Naive thymus-derived CD4-positive, alpha-beta T cell (primary cell): ENCODE results near the gene ATP9B. TPM values are rescaled to one million over a fixed set of nuclear protein-coding genes. Genes with fewer than 3 reads are reported as not detected.
A peak's percentile ranks its signal among the peaks of the same experiment; 100 is the strongest.

Experiments used
- ATAC-seq: fragments of 150-1000 bp; cut with Tn5 transposase; 2 replicates; pipeline ENCODE4 v1.10.0; 2021; ENCODE audit warnings: mild to moderate bottlenecking, moderate library complexity
- CTCF ChIA-PET: fragments of 350-600 bp; sonication (Branson Sonifier 250); formaldehyde crosslinking; loops from one replicate; lab custom pipeline; 2021; ENCODE audit warnings: antibody characterized with exemption; lab: Charles Lee
- POLR2A ChIA-PET: fragments of 350-600 bp; sonication (Branson Sonifier 250); formaldehyde crosslinking; loops from one replicate; lab custom pipeline; 2021; ENCODE audit warnings: antibody characterized with exemption, inconsistent platforms; lab: Charles Lee
- DNase-seq, 9 donors: peaks; one replicate each; pipeline versions ENCODE4 v3.0.0 to v3.0.0-alpha.2; 2020 to 2022; ENCODE audit warnings: mixed read lengths in 1 of 9
- H3K27ac ChIP-seq: one replicate; pipeline ENCODE4 v1.7.0; 2013; ENCODE audit warnings: mild to moderate bottlenecking, low read depth, low read length, moderate library complexity
- H3K27me3 ChIP-seq, 2 donors: one replicate each; pipeline ENCODE4 v1.7.0; 2013; ENCODE audit warnings: low read length in 2 of 2, mild to moderate bottlenecking in 2 of 2, moderate library complexity in 2 of 2; ENCODE audit not compliant: control insufficient read depth in 2 of 2, insufficient read depth in 2 of 2
- H3K36me3 ChIP-seq, 3 experiments: 1 replicate in 2 of 3; 2 replicates in 1 of 3; pipeline ENCODE4 v1.7.0; 2013; ENCODE audit warnings: low read length in 3 of 3, mild to moderate bottlenecking in 3 of 3, moderate library complexity in 1 of 3; ENCODE audit not compliant: insufficient read depth in 3 of 3, control insufficient read depth in 2 of 3
- H3K4me1 ChIP-seq, 2 donors: one replicate each; pipeline ENCODE4 v1.7.0; 2013; ENCODE audit warnings: low read length in 2 of 2, mild to moderate bottlenecking in 2 of 2, moderate library complexity in 1 of 2; ENCODE audit not compliant: control insufficient read depth in 2 of 2, insufficient read depth in 2 of 2
- H3K4me3 ChIP-seq: 2 replicates; pipeline ENCODE4 v1.7.0; 2013; ENCODE audit warnings: mild to moderate bottlenecking, low read length
- H3K9me3 ChIP-seq, 3 experiments: 1 replicate in 2 of 3; 2 replicates in 1 of 3; pipeline ENCODE4 v1.7.0; 2013; ENCODE audit warnings: low read length in 3 of 3; ENCODE audit not compliant: control insufficient read depth in 2 of 3
- H3K27ac Mint-ChIP-seq, 9 donors: one replicate each; pipeline ENCODE4 v1.8.0; 2020 to 2022; ENCODE audit warnings: mixed read lengths in 9 of 9, mild to moderate bottlenecking in 8 of 9, moderate library complexity in 5 of 9, inconsistent platforms in 2 of 9
- H3K27me3 Mint-ChIP-seq, 5 donors: one replicate each; pipeline ENCODE4 v1.8.0; 2021 to 2022; ENCODE audit warnings: mixed read lengths in 5 of 5, mild to moderate bottlenecking in 1 of 5
- H3K36me3 Mint-ChIP-seq, 5 donors: one replicate each; pipeline ENCODE4 v1.8.0; 2020 to 2022; ENCODE audit warnings: mixed read lengths in 5 of 5, mild to moderate bottlenecking in 3 of 5, inconsistent platforms in 1 of 5
- H3K4me1 Mint-ChIP-seq, 7 donors: one replicate each; pipeline ENCODE4 v1.8.0; 2020 to 2022; ENCODE audit warnings: mixed read lengths in 7 of 7, mild to moderate bottlenecking in 3 of 7, inconsistent platforms in 1 of 7
- H3K4me3 Mint-ChIP-seq, 10 donors: one replicate each; pipeline ENCODE4 v1.8.0; 2020 to 2022; ENCODE audit warnings: mild to moderate bottlenecking in 10 of 10, mixed read lengths in 10 of 10, moderate library complexity in 6 of 10, inconsistent platforms in 2 of 10
- H3K9me3 Mint-ChIP-seq, 11 donors: one replicate each; pipeline ENCODE4 v1.8.0; 2020 to 2022; ENCODE audit warnings: mixed read lengths in 11 of 11, mild to moderate bottlenecking in 4 of 11, inconsistent platforms in 1 of 11, moderate library complexity in 1 of 11
- intact Hi-C, 2 donors: fragments of 100-400 bp; cut with micrococcal nuclease; formaldehyde crosslinking; loops; one replicate each; pipeline ENCODE4 v1.15.1; 2023
- polyA plus RNA-seq, 2 donors: library from polyadenylated mRNA; unstranded; fragments of 300-500 nt; fragmentation: Illumina TruSeq; gene quantifications; one replicate each; pipeline ENCODE4 v1.2.3, GENCODE V29; 2021
- total RNA-seq, 6 experiments: library from RNA in 5 of 6; stranded (reverse) in 5 of 6; gene quantifications; 1 replicate in 5 of 6; 2 replicates in 1 of 6; pipeline ENCODE4 v1.2.3 and lab custom pipeline; 2021 to 2026

The ATP9B gene
- total and polyA plus RNA-seq, 7 experiments from 2014 or later, result 21.3 to 90.5 (median 79.4) TPM

DNA sequence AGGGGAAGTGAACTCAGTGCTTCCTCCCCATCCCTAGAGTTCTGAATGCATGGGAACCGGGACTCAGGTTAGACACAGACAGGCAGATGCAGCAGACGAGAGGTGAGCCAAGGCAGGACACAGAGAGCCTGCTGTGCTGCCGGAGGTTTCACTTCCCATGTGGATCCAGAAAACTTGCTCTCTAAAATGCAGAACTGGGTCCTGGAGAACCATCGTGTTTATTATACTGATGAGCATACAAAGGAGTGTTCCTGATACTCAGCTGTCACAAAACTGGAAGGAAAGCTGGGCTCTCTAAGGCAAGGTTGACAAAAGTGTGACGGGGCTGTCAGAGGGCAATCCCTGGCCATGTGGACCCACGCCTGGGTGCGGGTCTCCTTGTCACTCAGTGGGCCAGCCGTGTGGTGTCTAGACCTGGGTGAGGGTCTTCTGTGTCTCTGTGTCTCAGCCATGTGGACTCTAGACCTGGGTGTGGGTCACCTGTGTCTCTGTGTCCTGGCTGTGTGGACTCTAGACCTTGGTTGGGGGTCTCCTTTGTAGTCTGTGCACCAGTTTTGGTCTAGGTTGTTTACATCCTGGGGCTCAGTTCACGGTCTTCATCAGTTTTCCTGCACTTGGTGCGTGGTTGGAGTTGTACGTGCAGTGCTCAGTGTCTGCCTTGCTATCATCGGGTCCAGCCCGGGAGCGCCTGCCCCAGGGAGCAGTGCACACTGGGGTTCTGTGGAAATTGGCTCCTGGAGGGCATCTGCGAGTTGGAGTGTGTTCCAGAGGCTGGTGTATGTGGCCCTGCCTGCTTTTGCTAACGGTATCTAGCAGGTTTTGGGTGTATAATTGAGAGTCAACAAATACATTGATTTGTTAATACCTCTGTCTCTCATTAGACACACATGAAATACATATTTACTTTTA, 141.1 kb downstream of the ATP9B start:
- ATAC-seq, result no peak
- POLR2A ChIA-PET, result no interaction called here

DNA sequence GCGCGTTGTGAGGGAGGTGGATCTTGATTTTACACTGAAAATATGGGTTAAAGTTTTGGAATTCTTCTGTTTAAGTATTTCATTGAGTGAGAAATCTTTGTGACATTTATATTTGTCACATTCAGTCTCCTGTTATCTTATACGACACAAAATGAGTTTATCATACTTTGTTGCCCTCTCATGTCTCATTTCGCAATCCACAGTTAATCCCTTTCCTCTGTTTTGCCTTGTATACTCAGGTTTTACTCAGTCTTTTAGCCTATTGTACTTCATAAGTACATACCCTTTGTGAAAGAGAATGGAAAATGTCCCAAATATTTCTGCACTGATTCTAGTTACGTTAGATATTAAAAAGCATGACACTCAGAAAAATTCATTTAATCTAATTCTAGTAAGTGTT, 142.7 kb downstream of the ATP9B start:
- CTCF ChIA-PET, result no interaction called here
- Histone ChIP-seq H3K4me1 (no peaks in the 10 kb centered on the region), H3K36me3 (peaks cover 3 to 16% (median 3%) of the 10 kb centered on the region in 3 experiments), H3K9me3 (no peaks in the 10 kb centered on the region), H3K4me3 (no peak overlapping the region), H3K27ac (no peak overlapping the region), H3K27me3 (no peaks in the 10 kb centered on the region)
- POLR2A ChIA-PET, result no interaction called here
- intact Hi-C loops, result no loop called here
- H3K27me3 Mint-ChIP-seq, result no peaks in the 10 kb centered on the region
- no peak overlapping the region for H3K27ac Mint-ChIP-seq
- peaks cover 0 to 26% (median 8%) of the 10 kb centered on the region in 7 donors for H3K4me1 Mint-ChIP-seq
- DNase-seq (no peak), ATAC-seq (no peak)
- peaks cover 2 to 41% (median 16%) of the 10 kb centered on the region in 5 donors for H3K36me3 Mint-ChIP-seq
- H3K4me3 Mint-ChIP-seq, result no peak overlapping the region
- H3K9me3 Mint-ChIP-seq, result peaks cover 0 to 1% (median 0%) of the 10 kb centered on the region in 11 donors

More for the DNA sequence above, 141.1 kb downstream of the ATP9B start:
- Histone ChIP-seq H3K4me3 (no peak overlapping the region), H3K27me3 (no peaks in the 10 kb centered on the region), H3K36me3 (peaks cover 3 to 15% (median 3%) of the 10 kb centered on the region in 3 experiments), H3K27ac (no peak overlapping the region), H3K4me1 (no peaks in the 10 kb centered on the region), H3K9me3 (no peaks in the 10 kb centered on the region)
- Mint-ChIP-seq H3K36me3 (peaks cover 2 to 44% (median 10%) of the 10 kb centered on the region in 5 donors), H3K4me1 (peaks cover 0 to 26% (median 9%) of the 10 kb centered on the region in 7 donors), H3K27me3 (no peaks in the 10 kb centered on the region), H3K4me3 (no peak overlapping the region), H3K9me3 (peaks cover 0 to 1% (median 0%) of the 10 kb centered on the region in 11 donors), H3K27ac (peak overlapping the region in 2 of 9 donors; percentile 25 to 30)
- CTCF ChIA-PET, result no interaction called here
- intact Hi-C loops, result no loop called here
- DNase-seq, result no peak

DNA sequence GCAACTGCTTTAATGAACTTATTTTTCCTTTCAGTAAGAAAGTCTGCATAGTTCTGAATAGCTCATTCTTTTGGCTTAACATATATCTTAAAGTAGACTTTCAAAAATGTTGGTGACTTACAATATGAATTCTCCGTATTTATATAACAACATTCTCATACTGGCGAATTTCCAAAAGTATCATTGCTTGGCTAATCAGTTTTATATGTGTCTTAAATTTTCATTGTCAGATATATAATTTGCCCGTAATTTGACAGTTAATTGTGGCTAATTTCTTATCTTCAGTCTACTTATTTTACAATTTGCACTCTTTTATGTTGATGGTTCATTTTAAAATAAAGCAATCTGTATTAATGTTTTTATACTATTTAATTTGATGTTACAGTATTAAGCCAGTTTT, 144.9 kb downstream of the ATP9B start:
- DNase-seq, result no peak
- peaks cover 0 to 21% (median 10%) of the 10 kb centered on the region in 7 donors for H3K4me1 Mint-ChIP-seq
- H3K9me3 Mint-ChIP-seq, result no peaks in the 10 kb centered on the region
- peaks cover 0 to 14% (median 0%) of the 10 kb centered on the region in 3 experiments for H3K36me3 ChIP-seq
- H3K9me3 ChIP-seq, result no peaks in the 10 kb centered on the region
- no peak overlapping the region for H3K27ac ChIP-seq
- H3K4me1 ChIP-seq, result no peaks in the 10 kb centered on the region
- peaks cover 0 to 47% (median 20%) of the 10 kb centered on the region in 5 donors for H3K36me3 Mint-ChIP-seq
- intact Hi-C loops, result no loop called here
- ChIA-PET POLR2A (no interaction called here), CTCF (no interaction called here)
- no peaks in the 10 kb centered on the region for H3K27me3 ChIP-seq
- no peak overlapping the region for H3K27ac Mint-ChIP-seq
- H3K27me3 Mint-ChIP-seq, result no peaks in the 10 kb centered on the region
- no peak for ATAC-seq
- H3K4me3 ChIP-seq, result no peak overlapping the region
- H3K4me3 Mint-ChIP-seq, result no peak overlapping the region

DNA sequence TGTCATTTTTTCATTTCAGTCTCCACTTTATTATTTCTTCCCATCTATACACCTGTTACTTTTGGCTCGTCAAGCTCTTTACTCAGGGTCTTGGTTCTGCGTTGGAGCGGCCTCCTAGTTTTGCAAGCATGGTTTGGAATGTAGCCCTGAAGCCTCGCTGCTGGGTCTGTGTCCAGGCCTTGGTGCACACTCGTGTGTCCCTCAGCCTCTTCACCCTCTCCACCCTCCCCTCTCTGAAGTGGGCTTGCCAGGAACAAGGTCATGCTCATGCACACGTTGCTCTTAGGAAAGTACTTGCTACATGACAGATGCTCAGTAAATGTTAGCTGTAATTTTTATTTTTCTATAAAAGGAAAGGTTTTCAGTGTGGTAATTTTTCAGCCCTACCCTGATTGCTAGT, 147.0 kb downstream of the ATP9B start:
- Mint-ChIP-seq H3K36me3 (peaks cover 0 to 45% (median 25%) of the 10 kb centered on the region in 5 donors), H3K9me3 (no peaks in the 10 kb centered on the region), H3K4me3 (no peak overlapping the region), H3K27me3 (no peaks in the 10 kb centered on the region), H3K4me1 (peaks cover 0 to 16% (median 5%) of the 10 kb centered on the region in 7 donors), H3K27ac (no peak overlapping the region)
- H3K27me3 ChIP-seq, result no peaks in the 10 kb centered on the region
- H3K4me3 ChIP-seq, result no peak overlapping the region
- H3K9me3 ChIP-seq, result no peaks in the 10 kb centered on the region
- intact Hi-C loops, result no loop called here
- H3K36me3 ChIP-seq, result peaks cover 0 to 14% (median 0%) of the 10 kb centered on the region in 3 experiments
- no peak for ATAC-seq
- DNase-seq, result no peak
- ChIA-PET POLR2A (no interaction called here), CTCF (no interaction called here)
- H3K27ac ChIP-seq, result no peak overlapping the region
- no peaks in the 10 kb centered on the region for H3K4me1 ChIP-seq

DNA sequence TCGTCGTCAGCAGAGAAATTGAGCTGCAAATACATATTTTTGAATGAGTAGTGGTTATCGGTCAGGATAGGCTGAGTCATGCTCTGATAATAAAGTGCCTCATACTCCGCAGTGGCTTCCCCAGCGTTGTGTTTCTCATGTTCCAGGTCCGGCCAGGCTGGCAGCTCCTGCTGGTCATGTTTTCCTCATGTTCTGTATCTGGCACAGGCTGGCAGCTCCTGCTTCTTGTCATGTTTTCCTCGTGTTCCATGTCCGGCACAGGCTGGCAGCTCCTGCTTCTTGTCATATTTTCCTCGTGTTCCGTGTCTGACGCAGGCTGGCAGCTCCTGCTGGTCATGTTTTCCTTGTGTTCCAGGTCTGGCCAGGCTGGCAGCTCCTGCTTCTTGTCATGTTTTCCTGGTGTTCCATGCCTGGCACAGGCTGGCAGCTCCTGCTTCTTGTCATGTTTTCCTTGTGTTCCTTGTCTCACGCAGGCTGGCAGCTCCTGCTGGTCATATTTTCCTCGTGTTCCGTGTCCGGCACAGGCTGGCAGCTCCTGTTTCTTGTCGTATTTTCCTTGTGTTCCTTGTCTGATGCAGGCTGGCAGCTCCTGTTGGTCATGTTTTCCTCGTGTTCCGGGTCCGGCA, 148.9 kb downstream of the ATP9B start:
- ChIA-PET CTCF (no interaction called here), POLR2A (interaction anchor here (0.9 kb wide), 1 partner anchor 11 kb away, joined by 4 read pairs; no protein-coding TSS in a partner anchor)
- ATAC-seq (no peak), DNase-seq (no peak)
- H3K27ac Mint-ChIP-seq, result peak overlapping the region in 1 of 9 donors; percentile 80
- H3K36me3 ChIP-seq, result peaks cover 0 to 14% (median 0%) of the 10 kb centered on the region in 3 experiments
- H3K36me3 Mint-ChIP-seq, result peaks cover 0 to 39% (median 29%) of the 10 kb centered on the region in 5 donors
- no peaks in the 10 kb centered on the region for H3K9me3 Mint-ChIP-seq
- no peak overlapping the region for H3K4me3 Mint-ChIP-seq
- H3K27me3 Mint-ChIP-seq, result no peaks in the 10 kb centered on the region
- intact Hi-C loops, result no loop called here
- H3K27ac ChIP-seq, result no peak overlapping the region
- H3K27me3 ChIP-seq, result no peaks in the 10 kb centered on the region
- no peaks in the 10 kb centered on the region for H3K9me3 ChIP-seq
- H3K4me1 ChIP-seq, result no peaks in the 10 kb centered on the region
- peaks cover 0 to 16% (median 4%) of the 10 kb centered on the region in 7 donors for H3K4me1 Mint-ChIP-seq
- H3K4me3 ChIP-seq, result no peak overlapping the region

DNA sequence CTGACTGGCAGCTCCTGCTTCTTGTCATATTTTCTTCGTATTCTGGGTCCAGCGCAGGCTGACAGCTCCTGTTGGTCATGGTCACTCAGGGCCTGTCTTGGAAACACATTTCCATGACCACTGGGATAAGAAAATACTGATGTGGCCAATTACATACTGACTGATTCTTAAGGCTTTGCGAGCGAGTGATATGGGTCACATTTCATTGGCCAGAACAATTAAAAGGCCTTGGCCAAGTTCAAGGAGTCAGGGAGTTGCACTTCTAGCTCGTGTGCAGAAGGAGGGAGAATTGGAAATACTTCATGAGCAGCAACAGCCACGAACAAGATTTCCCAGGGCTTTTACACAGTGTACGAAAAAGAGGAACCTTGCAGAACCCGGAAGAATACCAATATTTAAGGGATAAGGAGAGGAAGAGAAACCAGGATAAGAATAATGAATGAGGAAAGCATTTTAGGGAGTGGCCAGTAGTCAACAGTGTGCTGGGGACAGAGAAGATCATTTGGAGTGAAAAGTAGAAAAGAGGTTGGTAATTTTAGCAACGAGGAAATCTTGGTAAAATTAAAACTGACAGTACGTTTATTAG, 149.5 kb downstream of the ATP9B start:
- H3K27ac ChIP-seq, result no peak overlapping the region
- POLR2A ChIA-PET, result interaction anchor here (0.9 kb wide), 1 partner anchor 11 kb away, joined by 4 read pairs; no protein-coding TSS in a partner anchor
- peaks cover 0 to 39% (median 29%) of the 10 kb centered on the region in 5 donors for H3K36me3 Mint-ChIP-seq

More for the DNA sequence above, 149.5 kb downstream of the ATP9B start:
- H3K9me3 Mint-ChIP-seq, result no peaks in the 10 kb centered on the region
- H3K27me3 Mint-ChIP-seq, result no peaks in the 10 kb centered on the region
- Histone ChIP-seq H3K27me3 (no peaks in the 10 kb centered on the region), H3K4me3 (no peak overlapping the region), H3K4me1 (no peaks in the 10 kb centered on the region), H3K9me3 (no peaks in the 10 kb centered on the region), H3K36me3 (peaks cover 0 to 14% (median 0%) of the 10 kb centered on the region in 3 experiments)
- peaks cover 0 to 16% (median 4%) of the 10 kb centered on the region in 7 donors for H3K4me1 Mint-ChIP-seq
- H3K4me3 Mint-ChIP-seq, result no peak overlapping the region
- intact Hi-C loops, result no loop called here
- H3K27ac Mint-ChIP-seq, result peak overlapping the region in 1 of 9 donors; percentile 71
- DNase-seq (no peak), ATAC-seq (no peak)
- CTCF ChIA-PET, result no interaction called here
